ENCODE results near the gene ABLIM2. TPM values are rescaled to one million over a fixed set of nuclear protein-coding genes. Genes with fewer than 3 reads are reported as not detected.

Gene ABLIM2
- 2.7 to 3.5 TPM (median 3.1 TPM) in 3 replicates for total RNA-seq

GRCh38 chr4:8158710-8159536 lies at the start of gene ABLIM2:
Gene ABLIM2, minus strand, starts transcription at chr4:8158813. Its CDS starts 124 bp downstream, at chr4:8158689.
- no peak for TF ChIP-seq CTCF (IDR thresholded peaks at IDR 0.05; ENCODE audit: unreplicated experiment)
- peak within 1 kb of the TSS; percentile 97 for H3K4me3 Mint-ChIP-seq

GRCh38 chr4:8207314-8207713 lies 48.7 kb upstream of the ABLIM2 start:
- H3K27me3 Mint-ChIP-seq (ENCODE audit: low read depth), result no peaks in the 10 kb centered on the region
- H3K36me3 Mint-ChIP-seq, result no peaks in the 10 kb centered on the region
- TF ChIP-seq CTCF (IDR thresholded peaks at IDR 0.05; ENCODE audit: unreplicated experiment), result no peak
- H3K4me3 Mint-ChIP-seq, result no peak overlapping the region
- no peaks in the 10 kb centered on the region for H3K9me3 Mint-ChIP-seq
- peaks cover 50% of the 10 kb centered on the region for H3K4me1 Mint-ChIP-seq
- no peak for DNase-seq (ENCODE audit: low spot score in 2 of 2, unreplicated experiment in 2 of 2)
- H3K27ac Mint-ChIP-seq, result peak overlapping the region; percentile 32

More at GRCh38 chr4:8158710-8159536, at the start of gene ABLIM2:
- H3K27ac Mint-ChIP-seq, result peak within 1 kb of the TSS; percentile 92
- peak; percentile 96 to 99 for DNase-seq (ENCODE audit: low spot score in 2 of 2, unreplicated experiment in 2 of 2)
- no peaks in the 10 kb centered on the region for H3K9me3 Mint-ChIP-seq
- H3K27me3 Mint-ChIP-seq (ENCODE audit: low read depth), result peaks cover 74% of the 10 kb centered on the region
- H3K4me1 Mint-ChIP-seq, result peaks cover 9% of the 10 kb centered on the region
- H3K36me3 Mint-ChIP-seq, result no peaks in the 10 kb centered on the region

GRCh38 chr4:8205749-8206611 lies 47.4 kb upstream of the ABLIM2 start:
- TF ChIP-seq CTCF (IDR thresholded peaks at IDR 0.05; ENCODE audit: unreplicated experiment), result no peak
- no peaks in the 10 kb centered on the region for H3K27me3 Mint-ChIP-seq (ENCODE audit: low read depth)
- H3K4me1 Mint-ChIP-seq, result peaks cover 58% of the 10 kb centered on the region
- H3K36me3 Mint-ChIP-seq, result no peaks in the 10 kb centered on the region
- peak overlapping the region; percentile 77 for H3K27ac Mint-ChIP-seq
- peak in 1 of 2 experiments; percentile 55 for DNase-seq (ENCODE audit: low spot score in 2 of 2, unreplicated experiment in 2 of 2)
- peak overlapping the region; percentile 10 for H3K4me3 Mint-ChIP-seq
- no peaks in the 10 kb centered on the region for H3K9me3 Mint-ChIP-seq

- H3K4me1 Mint-ChIP-seq, result peaks cover 65% of the 10 kb centered on the region
- no peak for DNase-seq (ENCODE audit: low spot score in 2 of 2, unreplicated experiment in 2 of 2)
- TF ChIP-seq CTCF (IDR thresholded peaks at IDR 0.05; ENCODE audit: unreplicated experiment), result no peak
- H3K27me3 Mint-ChIP-seq (ENCODE audit: low read depth), result no peaks in the 10 kb centered on the region
- H3K9me3 Mint-ChIP-seq, result no peaks in the 10 kb centered on the region
- no peak overlapping the region for H3K4me3 Mint-ChIP-seq
- no peak overlapping the region for H3K27ac Mint-ChIP-seq
- no peaks in the 10 kb centered on the region for H3K36me3 Mint-ChIP-seq
Measured at GRCh38 chr4:8205241-8205707, 46.7 kb upstream of the ABLIM2 start.

GRCh38 chr4:8204576-8205227 lies 46.1 kb upstream of the ABLIM2 start:
- H3K27ac Mint-ChIP-seq, result no peak overlapping the region

More at GRCh38 chr4:8204576-8205227, 46.1 kb upstream of the ABLIM2 start:
- Mint-ChIP-seq H3K4me3 (no peak overlapping the region), H3K27me3 (ENCODE audit: low read depth) (no peaks in the 10 kb centered on the region), H3K9me3 (no peaks in the 10 kb centered on the region), H3K4me1 (peaks cover 70% of the 10 kb centered on the region), H3K36me3 (no peaks in the 10 kb centered on the region)
- DNase-seq (ENCODE audit: low spot score in 2 of 2, unreplicated experiment in 2 of 2), result no peak
- TF ChIP-seq CTCF (IDR thresholded peaks at IDR 0.05; ENCODE audit: unreplicated experiment), result no peak

Measured in mesothelial cell of epicardium (in vitro differentiated cells).